ENCODE measurements around the gene TGIF2.

Gene TGIF2

GRCh38 chr20:36565520-36565919 lies 7.9 kb upstream of the TGIF2 start:
- no peak for TF ChIP-seq CTCF (IDR thresholded peaks at IDR 0.05; ENCODE audit: low read depth, low read length, missing control alignments)
- Histone ChIP-seq H3K36me3 (replicated peaks) (no peaks in the 10 kb centered on the region), H3K27ac (no peak overlapping the region), H3K4me3 (ENCODE audit: low read depth, low read length) (no peak overlapping the region), H3K27me3 (replicated peaks) (no peaks in the 10 kb centered on the region)
- in situ Hi-C loops (cut with HindIII; ENCODE audit: low pct_ligation_motif_present, low sequenced_read_pairs): no loop called here
- no peak for DNase-seq

- Histone ChIP-seq H3K27ac (no peak overlapping the region), H3K27me3 (replicated peaks) (no peaks in the 10 kb centered on the region), H3K4me3 (ENCODE audit: low read depth, low read length) (no peak overlapping the region), H3K36me3 (replicated peaks) (no peaks in the 10 kb centered on the region)
- TF ChIP-seq CTCF (IDR thresholded peaks at IDR 0.05; ENCODE audit: low read depth, low read length, missing control alignments): peak; percentile 12
- in situ Hi-C loops (cut with HindIII; ENCODE audit: low pct_ligation_motif_present, low sequenced_read_pairs): no loop called here
- peak; percentile 52 for DNase-seq
Measured at GRCh38 chr20:36569847-36570429, 3.5 kb upstream of the TGIF2 start.

GRCh38 chr20:36571564-36572504 lies 1.6 kb upstream of the TGIF2 start:
- no peak for DNase-seq
- H3K36me3 ChIP-seq (replicated peaks): no peaks in the 10 kb centered on the region
- no peak overlapping the region for H3K4me3 ChIP-seq (ENCODE audit: low read depth, low read length)
- no peaks in the 10 kb centered on the region for H3K27me3 ChIP-seq (replicated peaks)
- no peak for TF ChIP-seq CTCF (IDR thresholded peaks at IDR 0.05; ENCODE audit: low read depth, low read length, missing control alignments)
- in situ Hi-C loops (cut with HindIII; ENCODE audit: low pct_ligation_motif_present, low sequenced_read_pairs): no loop called here
- H3K27ac ChIP-seq: peak overlapping the region; percentile 57

- in situ Hi-C loops (cut with HindIII; ENCODE audit: low pct_ligation_motif_present, low sequenced_read_pairs): no loop called here
- H3K36me3 ChIP-seq (replicated peaks): no peaks in the 10 kb centered on the region
- TF ChIP-seq CTCF (IDR thresholded peaks at IDR 0.05; ENCODE audit: low read depth, low read length, missing control alignments): no peak
- H3K4me3 ChIP-seq (ENCODE audit: low read depth, low read length): peak overlapping the region; percentile 76
- H3K27me3 ChIP-seq (replicated peaks): no peaks in the 10 kb centered on the region
- peak; percentile 28 for DNase-seq
- H3K27ac ChIP-seq: peak overlapping the region; percentile 57
Measured at GRCh38 chr20:36572701-36573102, 695 bp upstream of the TGIF2 start.

GRCh38 chr20:36573798-36574365 lies 485 bp downstream of the TGIF2 start:
- Histone ChIP-seq H3K27me3 (replicated peaks) (no peaks in the 10 kb centered on the region), H3K4me3 (ENCODE audit: low read depth, low read length) (peak overlapping the region; percentile 76), H3K27ac (peak overlapping the region; percentile 64), H3K36me3 (replicated peaks) (peaks cover 3% of the 10 kb centered on the region)
- in situ Hi-C loops (cut with HindIII; ENCODE audit: low pct_ligation_motif_present, low sequenced_read_pairs): no loop called here
- no peak for TF ChIP-seq CTCF (IDR thresholded peaks at IDR 0.05; ENCODE audit: low read depth, low read length, missing control alignments)
- DNase-seq: no peak

All from brain microvascular endothelial cell (primary cell).